ENCODE results near the gene CLPTM1L.

Gene CLPTM1L, protein sequence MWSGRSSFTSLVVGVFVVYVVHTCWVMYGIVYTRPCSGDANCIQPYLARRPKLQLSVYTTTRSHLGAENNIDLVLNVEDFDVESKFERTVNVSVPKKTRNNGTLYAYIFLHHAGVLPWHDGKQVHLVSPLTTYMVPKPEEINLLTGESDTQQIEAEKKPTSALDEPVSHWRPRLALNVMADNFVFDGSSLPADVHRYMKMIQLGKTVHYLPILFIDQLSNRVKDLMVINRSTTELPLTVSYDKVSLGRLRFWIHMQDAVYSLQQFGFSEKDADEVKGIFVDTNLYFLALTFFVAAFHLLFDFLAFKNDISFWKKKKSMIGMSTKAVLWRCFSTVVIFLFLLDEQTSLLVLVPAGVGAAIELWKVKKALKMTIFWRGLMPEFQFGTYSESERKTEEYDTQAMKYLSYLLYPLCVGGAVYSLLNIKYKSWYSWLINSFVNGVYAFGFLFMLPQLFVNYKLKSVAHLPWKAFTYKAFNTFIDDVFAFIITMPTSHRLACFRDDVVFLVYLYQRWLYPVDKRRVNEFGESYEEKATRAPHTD

GRCh38 chr5:1344975-1345838 lies at the start of gene CLPTM1L:
TSS of gene CLPTM1L (minus strand) at chr5:1345099. CDS start at chr5:1344841, 258 bp downstream.
- Histone ChIP-seq H3K4me1 (ENCODE audit: control insufficient read depth, insufficient read depth, low read length) (peaks cover 9% of the 10 kb centered on the region), H3K27me3 (ENCODE audit: control insufficient read depth, insufficient read depth, low read length) (no peaks in the 10 kb centered on the region), H3K36me3 (ENCODE audit: control insufficient read depth, insufficient read depth, low read length) (peaks cover 32% of the 10 kb centered on the region)

GRCh38 chr5:1393571-1394501 lies 48.9 kb upstream of the CLPTM1L start:
- no peaks in the 10 kb centered on the region for H3K4me1 ChIP-seq (ENCODE audit: control insufficient read depth, insufficient read depth, low read length)
- no peak overlapping the region for H3K4me3 ChIP-seq (ENCODE audit: low read depth, low read length)
- H3K9ac ChIP-seq (ENCODE audit: low read length), result no peak overlapping the region
- H3K9me3 ChIP-seq (ENCODE audit: control insufficient read depth, insufficient read depth, low read depth, low read length), result no peaks in the 10 kb centered on the region
- H3K36me3 ChIP-seq (ENCODE audit: control insufficient read depth, insufficient read depth, low read length), result no peaks in the 10 kb centered on the region
- H3K27ac ChIP-seq (ENCODE audit: low read depth, low read length), result no peak overlapping the region
- peaks cover 58% of the 10 kb centered on the region; the same call in 1 of the 2 replicates for H3K27me3 ChIP-seq (ENCODE audit: control insufficient read depth, insufficient read depth, low read length)

More at GRCh38 chr5:1344975-1345838, at the start of gene CLPTM1L:
- H3K4me3 ChIP-seq (ENCODE audit: low read depth, low read length), result peak within 1 kb of the TSS; percentile 98
- no peaks in the 10 kb centered on the region for H3K9me3 ChIP-seq (ENCODE audit: control insufficient read depth, insufficient read depth, low read depth, low read length)
- peak within 1 kb of the TSS; percentile 81 for H3K9ac ChIP-seq (ENCODE audit: low read length)
- peak within 1 kb of the TSS; percentile 70; the same call in 1 of the 2 replicates for H3K27ac ChIP-seq (ENCODE audit: low read depth, low read length)

GRCh38 chr5:1392801-1393565 lies 48.1 kb upstream of the CLPTM1L start:
- Histone ChIP-seq H3K4me3 (ENCODE audit: low read depth, low read length) (no peak overlapping the region), H3K4me1 (ENCODE audit: control insufficient read depth, insufficient read depth, low read length) (no peaks in the 10 kb centered on the region), H3K9me3 (ENCODE audit: control insufficient read depth, insufficient read depth, low read depth, low read length) (no peaks in the 10 kb centered on the region), H3K27ac (ENCODE audit: low read depth, low read length) (no peak overlapping the region), H3K9ac (ENCODE audit: low read length) (no peak overlapping the region), H3K27me3 (ENCODE audit: control insufficient read depth, insufficient read depth, low read length) (peaks cover 67% of the 10 kb centered on the region), H3K36me3 (ENCODE audit: control insufficient read depth, insufficient read depth, low read length) (no peaks in the 10 kb centered on the region)

GRCh38 chr5:1392261-1392660 lies 47.4 kb upstream of the CLPTM1L start:
- H3K4me1 ChIP-seq (ENCODE audit: control insufficient read depth, insufficient read depth, low read length), result no peaks in the 10 kb centered on the region
- H3K9ac ChIP-seq (ENCODE audit: low read length), result no peak overlapping the region
- no peaks in the 10 kb centered on the region for H3K36me3 ChIP-seq (ENCODE audit: control insufficient read depth, insufficient read depth, low read length)
- no peak overlapping the region for H3K4me3 ChIP-seq (ENCODE audit: low read depth, low read length)
- H3K9me3 ChIP-seq (ENCODE audit: control insufficient read depth, insufficient read depth, low read depth, low read length), result no peaks in the 10 kb centered on the region
- no peak overlapping the region for H3K27ac ChIP-seq (ENCODE audit: low read depth, low read length)
- peaks cover 70% of the 10 kb centered on the region for H3K27me3 ChIP-seq (ENCODE audit: control insufficient read depth, insufficient read depth, low read length)

GRCh38 chr5:1391691-1392090 lies 46.8 kb upstream of the CLPTM1L start:
- no peak overlapping the region for H3K9ac ChIP-seq (ENCODE audit: low read length)
- no peaks in the 10 kb centered on the region for H3K9me3 ChIP-seq (ENCODE audit: control insufficient read depth, insufficient read depth, low read depth, low read length)
- H3K27ac ChIP-seq (ENCODE audit: low read depth, low read length), result no peak overlapping the region
- H3K36me3 ChIP-seq (ENCODE audit: control insufficient read depth, insufficient read depth, low read length), result no peaks in the 10 kb centered on the region
- H3K27me3 ChIP-seq (ENCODE audit: control insufficient read depth, insufficient read depth, low read length), result peaks cover 76% of the 10 kb centered on the region
- H3K4me1 ChIP-seq (ENCODE audit: control insufficient read depth, insufficient read depth, low read length), result peaks cover under 1% of the 10 kb centered on the region; the same call in 1 of the 2 replicates
- H3K4me3 ChIP-seq (ENCODE audit: low read depth, low read length), result no peak overlapping the region

DNA sequence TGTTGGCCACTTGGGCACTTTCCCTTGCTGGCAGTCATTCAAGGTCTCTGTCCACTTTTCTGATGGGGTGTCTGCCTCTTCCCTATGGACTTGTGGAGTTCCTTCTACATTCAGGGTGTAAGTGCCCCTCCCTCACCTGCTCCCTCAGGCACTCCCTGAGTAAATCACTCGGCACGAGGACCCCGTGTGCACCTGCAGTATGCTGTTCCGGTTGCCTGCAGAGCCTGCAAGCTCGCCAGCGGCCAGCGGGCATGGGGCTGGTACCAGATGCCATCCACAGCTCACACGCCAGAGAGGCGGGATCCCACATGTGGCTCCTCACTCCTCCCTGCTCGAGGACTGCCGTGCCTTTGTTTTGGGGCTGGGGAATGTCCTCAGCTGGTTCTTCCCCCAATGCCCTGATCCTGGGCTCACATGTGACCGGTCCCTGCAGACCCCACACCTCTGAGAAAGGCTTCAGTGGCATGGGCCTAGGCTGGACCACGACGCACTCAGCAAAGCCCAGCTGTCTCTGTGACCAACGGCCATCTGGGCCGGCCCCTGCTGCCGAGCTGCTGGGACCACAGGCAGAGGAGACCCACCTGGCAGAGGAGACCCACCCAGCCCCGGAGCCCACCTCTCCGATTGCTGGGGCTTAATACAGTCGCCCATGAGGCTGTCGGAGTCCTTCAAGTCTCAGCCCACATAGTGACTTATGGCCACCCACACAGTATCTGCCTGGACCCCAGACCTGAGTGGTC lies 46.1 kb upstream of the CLPTM1L start:
- no peaks in the 10 kb centered on the region for H3K36me3 ChIP-seq (ENCODE audit: control insufficient read depth, insufficient read depth, low read length)
- no peak overlapping the region for H3K9ac ChIP-seq (ENCODE audit: low read length)
- H3K27ac ChIP-seq (ENCODE audit: low read depth, low read length), result no peak overlapping the region
- H3K4me1 ChIP-seq (ENCODE audit: control insufficient read depth, insufficient read depth, low read length), result peaks cover 4% of the 10 kb centered on the region; the same call in 1 of the 2 replicates
- H3K9me3 ChIP-seq (ENCODE audit: control insufficient read depth, insufficient read depth, low read depth, low read length), result no peaks in the 10 kb centered on the region
- no peak overlapping the region for H3K4me3 ChIP-seq (ENCODE audit: low read depth, low read length)
- H3K27me3 ChIP-seq (ENCODE audit: control insufficient read depth, insufficient read depth, low read length), result peaks cover 78% of the 10 kb centered on the region

GRCh38 chr5:1390333-1390732 lies 45.4 kb upstream of the CLPTM1L start:
- H3K4me1 ChIP-seq (ENCODE audit: control insufficient read depth, insufficient read depth, low read length), result peaks cover 7% of the 10 kb centered on the region; the same call in 1 of the 2 replicates
- peaks cover 83% of the 10 kb centered on the region for H3K27me3 ChIP-seq (ENCODE audit: control insufficient read depth, insufficient read depth, low read length)
- no peak overlapping the region for H3K4me3 ChIP-seq (ENCODE audit: low read depth, low read length)
- no peaks in the 10 kb centered on the region for H3K9me3 ChIP-seq (ENCODE audit: control insufficient read depth, insufficient read depth, low read depth, low read length)
- H3K36me3 ChIP-seq (ENCODE audit: control insufficient read depth, insufficient read depth, low read length), result no peaks in the 10 kb centered on the region
- H3K9ac ChIP-seq (ENCODE audit: low read length), result no peak overlapping the region
- H3K27ac ChIP-seq (ENCODE audit: low read depth, low read length), result no peak overlapping the region

DNA sequence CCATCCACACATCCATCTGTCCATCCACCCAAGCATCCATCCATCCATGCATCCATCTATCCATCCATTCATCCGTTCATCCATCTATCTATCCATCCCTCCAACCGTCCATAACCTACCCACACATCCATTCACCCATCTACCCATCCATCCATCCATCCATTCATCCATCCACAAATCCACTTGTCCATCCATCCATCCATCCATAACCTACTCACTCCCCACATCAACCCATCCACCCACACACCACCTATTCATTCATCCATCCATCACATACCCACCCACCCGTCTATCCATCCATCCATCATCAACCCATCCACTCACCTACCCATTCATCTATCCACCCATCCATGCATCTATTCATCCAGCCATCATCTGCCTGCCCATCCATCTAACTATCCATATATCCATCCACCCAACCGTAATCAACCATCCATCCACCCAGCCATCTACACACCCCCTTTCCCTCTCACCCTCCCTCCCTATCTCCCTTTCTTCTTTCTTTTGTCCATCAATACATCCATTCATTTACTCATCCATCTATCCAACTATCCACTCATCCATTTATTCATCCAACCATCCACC lies 43.6 kb upstream of the CLPTM1L start:
- Histone ChIP-seq H3K27ac (ENCODE audit: low read depth, low read length) (no peak overlapping the region), H3K36me3 (ENCODE audit: control insufficient read depth, insufficient read depth, low read length) (no peaks in the 10 kb centered on the region), H3K9ac (ENCODE audit: low read length) (no peak overlapping the region), H3K4me3 (ENCODE audit: low read depth, low read length) (no peak overlapping the region), H3K27me3 (ENCODE audit: control insufficient read depth, insufficient read depth, low read length) (peaks cover 87% of the 10 kb centered on the region), H3K9me3 (ENCODE audit: control insufficient read depth, insufficient read depth, low read depth, low read length) (no peaks in the 10 kb centered on the region), H3K4me1 (ENCODE audit: control insufficient read depth, insufficient read depth, low read length) (peaks cover 8% of the 10 kb centered on the region; the same call in 1 of the 2 replicates)

DNA sequence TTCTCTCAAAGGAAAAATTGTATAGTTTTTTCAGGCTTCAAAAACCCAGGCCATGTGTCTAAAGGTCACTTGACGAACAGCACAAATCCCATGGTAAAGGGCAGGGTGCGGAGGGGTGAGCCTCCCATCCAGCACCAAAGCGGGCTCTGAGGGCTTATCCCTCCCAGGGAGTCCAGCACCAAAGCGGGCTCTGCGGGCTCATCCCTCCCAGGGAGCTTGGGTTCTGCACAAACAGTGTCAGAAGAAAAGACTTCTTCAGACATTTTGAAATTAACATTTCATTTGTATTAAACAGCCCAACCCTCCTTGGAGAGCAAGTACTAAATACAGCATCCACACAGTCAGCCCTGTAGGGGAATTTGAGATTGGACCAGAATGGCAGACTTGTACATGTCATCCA lies 43.0 kb upstream of the CLPTM1L start:
- no peak overlapping the region for H3K4me3 ChIP-seq (ENCODE audit: low read depth, low read length)
- no peak overlapping the region for H3K9ac ChIP-seq (ENCODE audit: low read length)
- peaks cover 91% of the 10 kb centered on the region for H3K27me3 ChIP-seq (ENCODE audit: control insufficient read depth, insufficient read depth, low read length)
- no peaks in the 10 kb centered on the region for H3K9me3 ChIP-seq (ENCODE audit: control insufficient read depth, insufficient read depth, low read depth, low read length)
- peaks cover 8% of the 10 kb centered on the region; the same call in 1 of the 2 replicates for H3K4me1 ChIP-seq (ENCODE audit: control insufficient read depth, insufficient read depth, low read length)
- H3K36me3 ChIP-seq (ENCODE audit: control insufficient read depth, insufficient read depth, low read length), result no peaks in the 10 kb centered on the region
- H3K27ac ChIP-seq (ENCODE audit: low read depth, low read length), result no peak overlapping the region

All from HUES6 (cell line).